Ectodermal cell (in vitro differentiated cells): ENCODE measurements around the gene GABRB1.

ENCODE experiments used
- H3K27ac ChIP-seq: 2 replicates; pipeline ENCODE4 v1.7.0; 2013; ENCODE audit warnings: mild to moderate bottlenecking, low read depth, low read length; ENCODE audit not compliant: insufficient read depth, poor library complexity, severe bottlenecking
- H3K27me3 ChIP-seq: 2 replicates; pipeline ENCODE4 v1.7.0; 2013; ENCODE audit warnings: mild to moderate bottlenecking, low read length; ENCODE audit not compliant: insufficient read depth, control insufficient read depth, poor library complexity, severe bottlenecking
- H3K36me3 ChIP-seq: one replicate; pipeline ENCODE4 v1.7.0; 2013; ENCODE audit warnings: low read length; ENCODE audit not compliant: control insufficient read depth, insufficient read depth
- H3K4me1 ChIP-seq: one replicate; pipeline ENCODE4 v1.7.0; 2013; ENCODE audit warnings: low read length; ENCODE audit not compliant: control insufficient read depth, insufficient read depth
- H3K4me3 ChIP-seq: 2 replicates; pipeline ENCODE4 v1.7.0; 2013; ENCODE audit warnings: low read depth, low read length, control low read depth; ENCODE audit not compliant: insufficient read depth
- H3K9me3 ChIP-seq: 2 replicates; pipeline ENCODE4 v1.7.0; 2013; ENCODE audit warnings: mild to moderate bottlenecking, low read length, moderate library complexity; ENCODE audit not compliant: control insufficient read depth
- WGBS, 2 experiments: methylation state at CpG; one replicate each; pipeline ENCODE4 v1.1.7; 2013; ENCODE audit warnings: missing lambda C conversion rate in 2 of 2; 5-methylcytosine and 5-hydroxymethylcytosine counted together

GABRB1 gene

DNA sequence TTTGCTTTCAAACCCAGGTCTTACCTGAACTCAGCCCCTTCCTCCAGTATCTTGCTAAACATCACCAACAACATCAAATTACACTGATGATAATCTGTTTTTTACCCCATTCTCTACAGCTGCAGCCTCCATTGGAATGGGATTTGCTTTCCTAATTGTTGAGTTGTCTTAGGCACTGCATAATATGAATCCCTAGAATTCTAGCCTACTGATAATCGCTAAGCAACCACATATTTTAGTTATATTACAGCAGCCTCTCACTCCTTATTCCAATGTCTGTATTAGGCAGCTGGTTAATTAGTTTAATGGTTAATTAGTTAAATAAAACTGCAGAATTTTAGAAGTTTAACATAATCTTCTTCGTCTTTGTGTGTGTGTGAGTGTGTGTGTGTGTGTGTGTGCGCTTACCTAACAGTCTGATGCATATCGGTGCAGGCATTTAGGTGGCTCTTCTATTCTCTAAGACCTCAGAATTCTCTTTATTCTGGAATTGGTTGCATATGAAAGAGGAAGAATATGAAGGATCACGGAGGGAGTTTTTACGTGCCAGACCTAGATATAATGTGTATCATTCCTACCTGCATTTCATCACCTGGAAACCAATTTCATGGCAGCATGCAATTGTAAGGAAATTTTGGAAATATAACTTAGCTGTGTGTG, 437.5 kb downstream of the GABRB1 start:
- H3K4me1 ChIP-seq, result no peaks in the 10 kb centered on the region
- H3K9me3 ChIP-seq, result no peaks in the 10 kb centered on the region
- H3K27me3 ChIP-seq, result no peaks in the 10 kb centered on the region
- H3K4me3 ChIP-seq, result no peak overlapping the region
- no peak overlapping the region for H3K27ac ChIP-seq
- WGBS, 2 experiments, result 81 to 84% methylated on average over 3 to 6 of the region's 6 CpGs
- no peaks in the 10 kb centered on the region for H3K36me3 ChIP-seq

DNA sequence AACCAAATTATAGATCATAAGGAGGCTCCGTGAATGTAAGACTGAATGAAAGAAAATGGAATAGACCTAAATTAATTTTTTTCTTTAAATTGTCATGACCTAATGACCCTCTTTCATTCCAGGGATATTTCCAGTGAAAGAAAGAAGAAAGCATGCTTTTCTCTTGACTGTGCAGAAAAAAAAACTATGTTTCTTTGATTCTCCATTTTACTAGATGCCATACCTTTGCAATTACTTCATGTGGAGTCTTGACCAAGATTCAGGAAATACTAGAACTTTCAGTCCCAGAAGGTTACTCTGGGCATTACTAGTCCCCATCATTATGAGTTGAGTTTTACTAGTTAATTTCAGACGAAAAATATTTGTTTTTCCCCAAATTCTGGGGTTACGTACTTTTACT, 438.6 kb downstream of the GABRB1 start:
- Histone ChIP-seq H3K4me1 (no peaks in the 10 kb centered on the region), H3K36me3 (no peaks in the 10 kb centered on the region), H3K27me3 (no peaks in the 10 kb centered on the region), H3K4me3 (no peak overlapping the region), H3K9me3 (no peaks in the 10 kb centered on the region), H3K27ac (no peak overlapping the region)
- 89 to 100% methylated on average over 1 to 3 of the region's 3 CpGs for WGBS, 2 experiments

DNA sequence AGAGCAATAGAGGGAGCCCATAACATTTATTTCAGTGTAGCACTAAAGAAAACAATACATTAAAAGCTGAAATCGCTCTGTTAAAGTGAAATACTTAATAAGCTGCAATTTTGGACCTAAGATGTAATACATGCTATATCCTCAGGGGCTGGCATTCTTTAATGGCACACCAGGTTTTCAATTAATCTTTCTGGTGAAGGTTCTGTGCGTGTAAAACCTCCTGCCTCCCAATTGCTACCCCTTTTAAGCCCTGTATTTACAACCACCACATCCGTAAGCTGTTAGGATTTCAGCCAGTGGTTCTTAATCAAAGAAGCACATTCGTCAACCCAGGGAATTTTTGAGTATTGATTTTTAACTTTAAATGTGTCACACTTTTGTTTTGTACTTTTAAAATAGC, 439.7 kb downstream of the GABRB1 start:
- Histone ChIP-seq H3K36me3 (no peaks in the 10 kb centered on the region), H3K9me3 (no peaks in the 10 kb centered on the region), H3K4me1 (no peaks in the 10 kb centered on the region), H3K27ac (no peak overlapping the region), H3K27me3 (no peaks in the 10 kb centered on the region), H3K4me3 (no peak overlapping the region)
- WGBS, 2 experiments, result 86 to 94% methylated on average over 3 to 4 of the region's 4 CpGs

DNA sequence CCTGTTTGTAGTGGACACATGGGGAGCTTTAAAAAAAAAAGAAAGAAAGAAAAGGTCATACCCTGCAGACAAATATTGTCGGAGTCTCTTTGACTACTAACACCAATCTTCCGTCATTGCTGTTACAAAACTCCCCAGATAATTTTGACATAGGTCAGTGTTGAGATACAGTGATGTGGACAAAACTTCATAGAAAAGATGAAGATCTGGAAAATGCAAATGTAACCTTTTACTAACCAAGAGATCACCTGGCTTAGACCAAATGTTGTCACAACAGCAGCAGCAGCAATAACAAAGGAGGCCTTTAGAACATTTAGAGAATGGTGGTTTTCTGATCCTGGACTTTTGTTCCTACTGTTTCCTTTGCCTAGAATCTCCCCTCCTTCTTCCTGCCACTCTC, 440.2 kb downstream of the GABRB1 start:
- Histone ChIP-seq H3K4me1 (no peaks in the 10 kb centered on the region), H3K36me3 (no peaks in the 10 kb centered on the region), H3K4me3 (no peak overlapping the region), H3K9me3 (no peaks in the 10 kb centered on the region), H3K27ac (no peak overlapping the region), H3K27me3 (no peaks in the 10 kb centered on the region)
- no CpG with 5 or more reads among the region's 2 CpGs for WGBS, 2 experiments

DNA sequence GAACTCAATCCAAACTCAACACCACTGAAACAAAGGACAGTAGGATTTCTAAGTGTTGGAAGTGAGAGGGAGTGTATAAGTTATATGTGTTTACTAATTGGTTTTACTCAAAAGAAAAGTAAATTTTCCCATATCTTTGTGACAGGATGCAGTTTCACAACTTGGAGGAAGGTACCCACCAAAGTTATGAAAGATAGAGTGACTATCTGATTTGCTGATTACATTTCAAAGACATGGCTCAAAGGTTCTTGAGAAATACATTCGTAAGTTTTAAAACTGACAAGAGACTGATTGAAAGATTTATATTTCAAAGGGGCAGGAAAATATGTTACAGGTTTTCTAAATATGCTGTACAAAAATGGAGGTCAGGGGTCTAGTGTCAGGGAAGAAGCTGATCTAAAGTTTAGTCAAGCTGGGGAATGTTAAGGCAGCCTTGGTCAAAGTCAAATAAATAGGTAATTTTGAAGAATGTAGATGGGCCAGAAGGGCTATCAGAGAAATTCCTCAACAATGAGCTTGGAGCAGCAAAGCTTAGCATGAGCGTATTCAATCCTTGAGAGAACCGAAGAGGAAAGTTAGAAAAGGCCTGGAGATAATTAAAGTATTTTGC, 441.9 kb downstream of the GABRB1 start:
- no peaks in the 10 kb centered on the region for H3K36me3 ChIP-seq
- WGBS, 2 experiments, result 92 to 94% methylated on average over 3 of the region's 3 CpGs
- H3K27ac ChIP-seq, result no peak overlapping the region
- H3K27me3 ChIP-seq, result no peaks in the 10 kb centered on the region
- no peaks in the 10 kb centered on the region for H3K9me3 ChIP-seq
- H3K4me3 ChIP-seq, result no peak overlapping the region
- no peaks in the 10 kb centered on the region for H3K4me1 ChIP-seq

DNA sequence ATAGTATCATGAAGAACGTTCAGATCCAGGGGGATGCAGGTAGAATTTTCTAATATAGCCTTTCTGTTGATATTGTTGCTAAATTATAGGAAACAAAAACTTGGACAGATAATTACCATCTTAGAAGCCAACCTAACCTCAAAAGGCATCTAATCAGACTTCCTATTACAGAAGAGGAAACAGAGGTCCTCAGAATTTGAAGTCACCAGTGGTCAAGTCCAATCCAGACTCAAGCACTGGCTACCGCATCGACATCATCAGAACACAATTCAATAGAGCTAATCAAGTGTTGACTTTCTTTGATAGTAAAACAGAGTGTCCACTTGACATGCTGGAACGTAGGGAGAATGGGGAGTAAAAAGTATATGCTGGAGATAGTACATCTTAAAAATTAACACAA, 443.4 kb downstream of the GABRB1 start:
- H3K9me3 ChIP-seq, result no peaks in the 10 kb centered on the region
- H3K27me3 ChIP-seq, result no peaks in the 10 kb centered on the region
- no peak overlapping the region for H3K27ac ChIP-seq
- no peaks in the 10 kb centered on the region for H3K36me3 ChIP-seq
- H3K4me3 ChIP-seq, result no peak overlapping the region
- 98% methylated on average over 3 of the region's 4 CpGs; no CpG with 5 or more reads in 1 of the 2 experiments for WGBS, 2 experiments
- H3K4me1 ChIP-seq, result no peaks in the 10 kb centered on the region

DNA sequence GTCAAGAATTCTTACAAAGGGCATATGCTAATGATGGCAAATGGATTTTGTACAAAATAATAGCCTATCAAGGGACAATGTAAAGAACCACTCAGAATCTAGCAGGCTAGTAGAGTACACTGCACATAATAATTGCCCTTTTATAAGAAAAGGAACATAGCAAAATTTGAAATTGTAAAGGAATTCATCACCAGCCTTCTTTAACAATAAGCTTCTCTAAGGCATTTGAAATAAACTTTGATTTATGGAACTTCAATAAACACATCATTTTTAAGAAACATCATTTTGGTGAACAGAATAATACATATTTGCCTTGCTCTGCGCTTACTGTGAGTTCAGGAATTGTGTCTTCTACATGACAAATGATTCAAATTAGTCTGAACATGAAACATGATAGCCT, 444.0 kb downstream of the GABRB1 start:
- Histone ChIP-seq H3K4me3 (no peak overlapping the region), H3K27ac (no peak overlapping the region), H3K27me3 (no peaks in the 10 kb centered on the region), H3K36me3 (no peaks in the 10 kb centered on the region), H3K4me1 (no peaks in the 10 kb centered on the region), H3K9me3 (no peaks in the 10 kb centered on the region)
- 82 to 87% methylated on average over 1 of the region's 1 CpG for WGBS, 2 experiments
